ENCODE results near the gene ACTL6B.
A peak's percentile ranks its signal among the peaks of the same experiment; 100 is the strongest.

The ACTL6B gene

GRCh38 chr7:100599911-100600729 is 56.1 kb downstream of the ACTL6B start:
- peak; percentile 53 for DNase-seq (ENCODE audit: low spot score)

DNA sequence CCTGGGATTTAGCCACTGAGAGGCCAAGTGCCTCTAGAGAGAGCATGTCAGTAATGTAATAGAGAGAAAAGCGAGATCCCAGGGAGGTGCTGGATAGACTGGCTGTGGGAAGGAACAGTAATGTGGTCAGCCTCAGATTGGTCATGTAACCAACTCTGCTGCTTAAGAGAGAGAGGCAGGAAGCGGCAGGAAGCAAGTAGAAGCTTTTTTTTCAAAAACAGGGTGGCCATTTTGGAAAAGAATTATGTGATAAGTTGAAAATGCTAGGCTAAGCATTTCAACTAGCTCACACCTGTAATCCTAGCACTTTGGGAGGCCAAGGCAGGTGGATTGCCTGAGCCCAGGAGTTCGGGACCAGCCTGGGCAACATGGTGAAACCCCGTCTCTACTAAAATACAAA is 57.8 kb downstream of the ACTL6B start:
- DNase-seq (ENCODE audit: low spot score) = no peak

DNA sequence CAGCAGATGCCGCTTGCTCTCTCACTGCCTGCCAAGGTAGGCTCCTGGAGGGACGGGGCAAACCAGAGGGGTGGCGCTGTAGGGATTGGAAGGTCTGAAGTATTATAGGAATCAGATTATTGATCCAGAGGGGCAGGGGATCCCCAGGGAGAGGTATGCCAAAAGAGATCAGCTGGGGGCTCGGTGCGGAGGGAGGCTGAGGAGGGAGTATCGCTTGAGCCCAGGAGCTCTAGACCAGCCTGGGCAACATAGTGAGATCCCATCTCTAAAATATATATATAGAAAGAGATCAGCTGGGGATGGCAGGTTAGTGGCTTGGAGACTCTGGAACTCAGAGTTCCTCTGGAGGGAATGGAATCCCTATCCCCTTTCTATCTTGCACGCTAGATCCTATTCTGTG is 61.1 kb downstream of the ACTL6B start:
- DNase-seq (ENCODE audit: low spot score) = no peak

Measured in D341Med (cell line).